DND-41 (cell line): ENCODE data around the gene CYP2W1.

ENCODE experiments used
- CTCF ChIP-seq: IDR thresholded peaks from 2 replicates; pipeline ENCODE4 v1.5.1; 2012; ENCODE audit warnings: borderline replicate concordance, low read length, moderate library complexity, mild to moderate bottlenecking; ENCODE audit not compliant: poor library complexity, severe bottlenecking; ENCODE audit errors: extremely low read depth
- EZH2 ChIP-seq: IDR thresholded peaks from 3 replicates; pipeline ENCODE4 v1.6.1; 2012; ENCODE audit warnings: borderline replicate concordance, low read depth, mild to moderate bottlenecking, moderate library complexity, low read length, inconsistent platforms; ENCODE audit not compliant: severe bottlenecking

- TF ChIP-seq CTCF, result no peak
- TF ChIP-seq EZH2, result no peak
Measured at GRCh38 chr7:953547-954327, 29.2 kb upstream of the CYP2W1 start.
